HG03175 (cell line): ENCODE measurements around the gene RHEX.

Experiments used
- ATAC-seq: cut with Tn5 transposase; IDR thresholded peaks from one replicate; pipeline ENCODE4 v1.9.1; 2021; ENCODE audit warnings: mild to moderate bottlenecking, moderate library complexity; ENCODE audit not compliant: unreplicated experiment

Gene RHEX

GRCh38 chr1:206089341-206089740 is 36.4 kb downstream of the RHEX start:
- no peak for ATAC-seq

GRCh38 chr1:206094024-206094423 is 41.1 kb downstream of the RHEX start:
- no peak for ATAC-seq

GRCh38 chr1:206097381-206097780 is 44.4 kb downstream of the RHEX start:
- no peak for ATAC-seq

DNA sequence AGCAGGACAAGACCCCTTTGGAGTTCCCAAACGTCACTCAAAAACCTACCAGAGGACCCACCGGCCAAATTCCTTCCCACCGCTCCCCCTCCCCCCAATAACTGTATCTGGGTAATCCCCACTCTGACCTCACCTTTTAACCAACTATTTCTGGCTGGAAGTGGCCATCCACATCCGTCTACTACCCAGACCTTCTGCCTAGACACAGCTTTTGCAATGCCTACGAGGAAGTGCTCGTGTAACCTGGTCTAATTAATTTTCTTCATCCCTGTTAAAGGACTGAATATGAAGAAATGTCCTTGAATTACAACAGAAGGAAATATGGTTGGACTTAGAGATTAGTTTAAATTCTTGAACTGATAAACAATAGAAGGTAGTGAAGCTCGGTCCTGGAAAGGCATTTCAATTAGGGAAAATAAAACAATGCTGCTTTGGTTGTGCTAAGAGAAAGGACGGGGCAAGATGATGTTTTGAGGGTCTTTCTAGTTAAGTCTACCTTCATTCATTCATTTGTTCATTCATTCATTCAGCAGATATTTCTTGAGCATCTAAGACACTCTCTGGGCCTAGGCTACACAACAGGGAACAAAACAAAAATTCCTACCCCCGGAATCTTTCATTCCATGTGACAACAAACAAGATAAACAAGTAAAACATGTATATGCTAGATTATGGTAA is 45.4 kb downstream of the RHEX start:
- ATAC-seq: no peak

GRCh38 chr1:206100226-206100815 is 47.3 kb downstream of the RHEX start:
- no peak for ATAC-seq

- ATAC-seq: no peak
These were observed 48.5 kb downstream of the RHEX start for GRCh38 chr1:206101351-206102045.

DNA sequence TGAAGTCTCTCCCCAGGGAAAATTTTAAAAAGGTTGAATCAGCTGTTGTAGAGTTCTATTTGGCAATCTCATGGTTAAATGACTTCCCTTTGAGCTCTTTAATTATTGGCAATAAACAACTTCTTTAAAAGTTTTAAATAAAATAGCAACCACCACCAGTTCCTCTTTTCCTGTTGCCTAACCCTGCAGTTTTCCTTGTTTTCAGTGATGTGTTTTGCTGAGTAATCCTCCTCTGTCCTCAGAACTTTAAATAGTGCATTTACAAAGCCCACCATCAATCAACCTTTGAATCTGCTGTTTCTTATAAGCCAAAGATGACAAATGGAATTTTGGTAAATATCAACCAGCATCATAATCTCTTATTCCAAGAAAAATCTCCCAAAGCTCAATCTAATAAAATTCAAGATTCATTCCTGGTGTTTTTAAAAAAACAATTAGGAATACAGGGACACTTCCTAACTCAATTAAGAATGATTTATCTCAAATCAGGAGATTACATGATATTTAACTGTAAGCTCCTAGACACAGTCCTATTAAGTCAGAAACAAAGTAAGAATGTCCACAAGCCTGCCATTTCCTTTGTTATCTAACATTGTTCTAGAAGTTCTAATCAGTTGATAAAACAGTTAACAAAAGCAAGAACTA is 49.4 kb downstream of the RHEX start:
- ATAC-seq: no peak

- ATAC-seq: no peak
These were observed 51.0 kb downstream of the RHEX start for GRCh38 chr1:206103979-206104378.

- ATAC-seq: no peak
These were observed 52.6 kb downstream of the RHEX start for GRCh38 chr1:206105464-206105995.

GRCh38 chr1:206106328-206107167 is 53.6 kb downstream of the RHEX start:
- ATAC-seq: peak; percentile 59

DNA sequence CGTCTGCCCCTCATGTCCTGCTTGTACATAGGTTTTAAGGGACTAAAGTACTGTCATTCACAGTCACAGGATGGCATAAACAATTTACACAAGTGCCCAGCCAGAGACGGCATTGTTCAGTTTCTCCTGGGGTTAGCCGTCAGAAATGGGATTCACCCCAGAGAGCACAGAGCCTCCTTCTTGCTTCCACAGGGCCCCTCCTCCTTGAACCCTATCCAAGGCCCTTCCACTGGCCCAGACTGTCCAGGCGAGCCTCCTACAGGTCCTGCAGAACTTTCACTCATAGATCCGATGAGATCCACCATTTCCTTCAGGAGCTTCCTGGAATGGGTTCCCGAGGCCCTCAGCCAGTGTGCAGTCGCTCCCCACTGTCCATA is 54.2 kb downstream of the RHEX start:
- ATAC-seq: no peak

GRCh38 chr1:206108635-206109034 is 55.7 kb downstream of the RHEX start:
- no peak for ATAC-seq

- ATAC-seq: no peak
These were observed 56.7 kb downstream of the RHEX start for GRCh38 chr1:206109718-206110117.

DNA sequence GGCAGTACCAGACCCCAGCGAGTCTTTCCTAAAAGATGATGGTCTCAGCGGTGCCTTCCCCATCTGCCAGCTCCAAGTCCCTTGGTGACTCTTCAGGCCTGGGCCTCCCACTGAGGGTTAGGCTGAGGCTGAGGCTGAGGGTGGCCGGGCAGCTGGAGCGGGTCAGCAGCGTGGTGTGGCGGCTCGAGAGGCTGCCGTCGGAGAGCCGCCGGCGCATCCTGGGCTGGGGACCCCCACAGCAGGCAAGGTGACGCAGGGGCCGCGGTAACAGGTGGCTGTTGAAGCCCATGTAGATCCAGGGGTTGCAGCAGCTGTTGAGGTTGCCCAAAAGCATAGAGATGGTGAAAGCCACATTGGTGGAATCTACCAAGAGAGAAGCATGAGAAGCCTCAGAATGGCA is 57.2 kb downstream of the RHEX start:
- ATAC-seq: no peak

DNA sequence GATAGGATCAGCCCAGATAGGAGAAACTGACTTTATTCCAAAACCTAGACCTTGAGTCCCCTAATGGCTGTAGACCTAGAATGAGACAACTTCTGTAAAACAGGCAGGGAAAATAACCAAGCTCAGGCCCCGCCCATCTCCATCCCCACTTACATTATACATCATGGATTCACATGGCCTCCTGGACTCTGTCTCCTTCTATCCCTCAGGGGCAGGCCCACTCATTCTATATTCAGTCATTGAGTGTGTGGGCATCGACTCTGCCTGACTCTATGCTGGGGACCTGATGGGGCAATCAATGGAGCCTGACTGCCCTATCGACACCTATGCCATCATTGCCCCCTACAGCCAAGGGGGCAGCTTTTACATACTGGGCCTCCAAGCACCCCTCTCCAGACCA is 57.8 kb downstream of the RHEX start:
- no peak for ATAC-seq

DNA sequence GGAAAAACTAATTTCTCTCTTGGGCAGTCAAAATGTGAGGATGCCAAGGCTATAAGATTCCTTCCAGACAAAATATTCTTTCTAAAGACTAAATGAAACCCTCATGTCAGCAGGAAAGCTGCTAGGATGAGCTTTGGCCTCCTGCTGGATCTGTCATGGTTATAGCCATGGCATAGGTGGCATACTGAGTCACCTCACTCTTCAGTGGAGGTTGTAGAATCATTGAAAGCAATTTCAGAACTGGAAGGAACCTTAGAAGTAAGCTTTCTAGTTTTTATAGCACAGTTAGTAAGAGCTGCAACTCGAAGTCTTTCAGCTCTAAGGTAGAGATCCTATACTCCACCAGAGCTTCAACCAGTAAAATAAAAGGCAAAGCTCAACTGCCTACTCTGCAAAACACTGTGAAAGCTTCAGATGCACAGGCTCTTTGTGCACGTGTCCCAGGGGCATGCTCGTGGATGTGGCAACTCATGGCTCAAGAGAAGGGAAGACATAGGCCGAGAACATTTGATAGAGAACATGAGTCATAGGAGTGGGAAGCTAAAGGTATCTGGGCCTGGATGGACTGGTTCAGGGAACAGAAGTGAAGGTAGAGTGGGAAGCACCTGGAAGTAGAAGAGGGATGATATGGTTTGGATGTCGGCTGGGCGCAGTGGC is 58.4 kb downstream of the RHEX start:
- no peak for ATAC-seq

- no peak for ATAC-seq
These were observed 59.8 kb downstream of the RHEX start for GRCh38 chr1:206112600-206113301.

- no peak for ATAC-seq
These were observed 62.0 kb downstream of the RHEX start for GRCh38 chr1:206114692-206115640.
